Measurements from ENCODE around the gene ADAM12.

Gene ADAM12

GRCh38 chr10:126233182-126234148, 154.8 kb downstream of the ADAM12 start:
- DNase-seq = no peak

- no peak for DNase-seq
These were observed 157.7 kb downstream of the ADAM12 start for GRCh38 chr10:126230587-126230986.

GRCh38 chr10:126229686-126230085, 158.6 kb downstream of the ADAM12 start:
- DNase-seq = no peak

- no peak for DNase-seq
These were observed 160.5 kb downstream of the ADAM12 start for GRCh38 chr10:126227762-126228134.

- DNase-seq = no peak
These were observed 161.1 kb downstream of the ADAM12 start for GRCh38 chr10:126226988-126227761.

GRCh38 chr10:126226205-126226604, 162.1 kb downstream of the ADAM12 start:
- no peak for DNase-seq

- DNase-seq = no peak
These were observed 162.6 kb downstream of the ADAM12 start for GRCh38 chr10:126225672-126226008.

- DNase-seq = no peak
These were observed 163.2 kb downstream of the ADAM12 start for GRCh38 chr10:126224967-126225671.

- no peak for DNase-seq
These were observed 164.7 kb downstream of the ADAM12 start for GRCh38 chr10:126223512-126224067.

GRCh38 chr10:126222736-126223511, 165.4 kb downstream of the ADAM12 start:
- DNase-seq = no peak

- no peak for DNase-seq
These were observed 166.4 kb downstream of the ADAM12 start for GRCh38 chr10:126221874-126222273.

- DNase-seq = no peak
These were observed 169.3 kb downstream of the ADAM12 start for GRCh38 chr10:126218778-126219649.

- no peak for DNase-seq
These were observed 170.1 kb downstream of the ADAM12 start for GRCh38 chr10:126218174-126218573.

- DNase-seq = no peak
These were observed 171.7 kb downstream of the ADAM12 start for GRCh38 chr10:126216632-126216961.

GRCh38 chr10:126215746-126216631, 172.3 kb downstream of the ADAM12 start:
- no peak for DNase-seq

GRCh38 chr10:126214679-126215078, 173.6 kb downstream of the ADAM12 start:
- DNase-seq = no peak

- DNase-seq = no peak
These were observed 174.3 kb downstream of the ADAM12 start for GRCh38 chr10:126214021-126214420.

GRCh38 chr10:126212738-126213137, 175.5 kb downstream of the ADAM12 start:
- no peak for DNase-seq

GRCh38 chr10:126210051-126210651, 178.1 kb downstream of the ADAM12 start:
- DNase-seq = no peak

GRCh38 chr10:126209451-126209850, 178.8 kb downstream of the ADAM12 start:
- no peak for DNase-seq
